DMS153 treated with DMSO at 0.1 percent for 48 hours (cell line): Measurements from ENCODE around the gene NCAPG2.

Experiments
- DNase-seq: peaks from one replicate; lab custom pipeline; 2025; ENCODE audit not compliant: unreplicated experiment; lab: John Stamatoyannopoulos, UW

Gene NCAPG2

GRCh38 chr7:158735935-158736334 is 31.3 kb upstream of the NCAPG2 start:
- DNase-seq: no peak

DNA sequence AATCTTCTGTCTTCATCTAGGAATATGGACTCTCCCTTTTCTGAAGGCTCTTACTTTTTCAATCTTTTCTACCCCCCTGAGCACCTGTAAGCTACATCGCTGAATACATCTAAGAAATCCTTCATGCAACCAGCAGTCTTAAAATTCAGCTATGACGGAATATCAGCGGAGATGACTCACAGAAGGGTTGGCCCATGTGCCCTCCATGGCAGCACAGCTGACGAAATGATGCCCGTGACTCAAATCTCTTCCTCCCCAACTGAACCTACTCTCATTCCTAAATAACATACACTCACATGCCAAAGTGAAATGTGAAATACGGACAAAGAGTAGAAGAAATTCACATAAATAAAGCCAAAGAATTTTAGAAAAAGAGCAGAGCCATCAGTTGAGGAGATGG is 30.3 kb upstream of the NCAPG2 start:
- DNase-seq: no peak

DNA sequence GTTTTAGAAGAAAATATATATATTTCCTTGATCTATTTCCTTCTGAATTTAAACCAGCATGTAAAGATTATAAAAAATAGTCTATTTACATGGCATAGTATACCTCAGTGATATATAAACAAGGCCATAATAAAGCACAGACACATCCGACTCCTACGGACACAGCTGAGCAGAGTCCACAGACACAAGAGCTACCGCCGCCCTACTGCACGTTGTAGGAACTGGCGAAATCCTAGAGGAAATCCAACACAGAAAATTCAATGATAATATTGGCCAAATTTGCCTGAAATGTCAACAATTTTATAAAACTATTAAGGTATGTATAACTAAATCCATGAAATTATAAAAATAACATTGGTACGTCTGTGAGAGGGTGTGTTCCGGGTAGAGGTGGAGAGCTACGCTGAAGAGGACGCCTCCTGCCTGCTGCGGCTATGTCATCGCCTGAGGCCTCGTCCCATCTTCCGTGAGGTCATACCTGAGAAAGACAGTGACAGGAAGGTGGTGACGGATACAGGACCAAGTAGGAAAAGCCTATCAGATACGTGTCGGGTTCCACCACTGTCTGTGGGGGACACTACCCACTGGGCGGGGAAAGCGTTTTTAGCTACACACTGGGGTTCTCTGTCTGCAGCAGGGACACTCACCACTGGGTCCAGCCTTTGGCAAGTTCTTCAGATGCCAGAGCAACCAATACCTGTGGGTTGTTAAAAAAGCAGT is 29.3 kb upstream of the NCAPG2 start:
- DNase-seq: no peak

DNA sequence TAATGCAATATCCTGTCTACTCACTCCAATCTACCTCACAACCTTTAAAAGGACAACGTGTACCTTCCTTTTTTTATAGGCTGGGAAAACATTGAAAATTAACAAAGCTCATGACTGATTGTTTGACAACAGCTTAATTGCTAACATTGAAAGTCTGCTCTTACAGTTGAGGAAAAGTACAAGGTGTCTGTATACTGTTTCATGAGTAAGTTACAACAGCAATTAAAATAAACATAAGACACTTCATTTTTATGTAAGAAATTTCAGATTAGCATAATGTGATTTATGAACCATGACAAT is 28.6 kb upstream of the NCAPG2 start:
- DNase-seq: no peak

GRCh38 chr7:158732494-158733219 is 28.1 kb upstream of the NCAPG2 start:
- no peak for DNase-seq

DNA sequence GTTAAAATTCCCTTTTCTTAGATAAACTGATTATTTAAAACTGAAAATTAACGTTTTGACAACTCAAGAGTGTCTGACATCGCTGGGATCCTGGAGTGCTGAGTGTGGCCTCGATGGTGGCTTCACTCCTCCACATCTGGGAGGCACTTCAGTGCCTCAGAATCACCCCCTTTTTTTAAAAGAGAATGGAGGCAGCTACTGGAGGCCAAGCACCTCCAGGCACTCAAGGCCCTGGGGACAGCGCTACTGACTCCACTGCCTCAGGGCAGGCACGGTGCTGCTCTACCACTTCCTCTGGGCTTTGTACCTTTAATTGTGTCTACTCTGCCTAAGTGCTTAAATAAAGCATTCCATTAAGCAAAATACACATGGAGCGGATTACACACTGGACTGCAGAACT is 27.2 kb upstream of the NCAPG2 start:
- no peak for DNase-seq

- DNase-seq: no peak
Observed at GRCh38 chr7:158730383-158731346, 26.1 kb upstream of the NCAPG2 start.

GRCh38 chr7:158729646-158730382 is 25.2 kb upstream of the NCAPG2 start:
- no peak for DNase-seq

DNA sequence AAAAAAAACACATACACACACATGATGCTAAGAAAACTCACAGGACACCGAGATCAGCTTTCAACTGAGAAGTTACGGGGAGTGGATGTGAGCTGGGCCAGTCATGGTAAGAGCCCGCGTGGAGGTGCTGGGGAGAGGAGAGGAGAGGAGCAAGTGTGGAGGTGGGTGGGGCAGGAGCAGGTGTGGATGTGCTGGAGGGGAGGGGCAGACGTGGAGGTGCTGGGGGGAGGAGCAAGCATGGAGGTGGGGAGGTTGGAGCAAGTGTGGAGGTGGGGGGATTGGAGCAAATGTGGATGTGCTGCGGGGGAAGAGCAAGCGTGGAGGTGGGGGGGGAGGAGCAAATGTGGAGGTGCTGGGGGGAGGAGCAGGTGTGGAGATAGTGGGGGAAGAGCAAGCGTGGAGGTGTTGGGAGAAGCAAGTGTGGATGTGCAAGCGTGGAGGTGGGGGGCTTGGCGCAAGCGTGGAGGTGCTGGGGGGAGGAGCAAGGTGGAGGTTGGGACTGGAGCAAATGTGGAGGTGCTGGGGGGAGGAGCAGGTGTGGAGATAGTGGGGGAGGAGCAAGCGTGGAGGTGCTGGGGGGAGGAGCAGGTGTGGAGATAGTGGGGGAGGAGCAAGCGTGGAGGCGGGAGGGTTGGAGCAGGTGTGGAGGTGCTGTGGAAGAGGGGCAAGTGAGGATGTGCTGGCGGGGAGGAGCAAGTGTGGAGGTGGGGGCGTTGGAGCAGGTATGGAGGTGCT is 24.5 kb upstream of the NCAPG2 start:
- no peak for DNase-seq

- no peak for DNase-seq
Observed at GRCh38 chr7:158727690-158728089, 23.1 kb upstream of the NCAPG2 start.

GRCh38 chr7:158726277-158726807 is 21.7 kb upstream of the NCAPG2 start:
- no peak for DNase-seq

DNA sequence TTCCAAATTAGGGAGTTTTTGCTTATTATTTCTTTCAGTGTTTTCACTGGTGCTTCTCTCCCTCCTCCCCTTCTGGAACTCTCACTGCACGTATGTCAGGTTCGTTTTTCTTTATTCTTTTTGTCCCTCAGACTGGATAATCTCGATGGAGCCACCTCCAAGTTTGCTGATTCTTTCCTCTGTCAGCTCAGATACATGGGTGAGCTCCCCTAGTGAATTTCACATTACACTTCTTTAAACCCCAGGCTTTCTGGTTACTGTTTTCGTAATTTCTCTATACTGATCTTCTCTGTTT is 20.8 kb upstream of the NCAPG2 start:
- DNase-seq: no peak

GRCh38 chr7:158724658-158725505 is 20.3 kb upstream of the NCAPG2 start:
- DNase-seq: no peak

- DNase-seq: no peak
Observed at GRCh38 chr7:158723714-158724385, 19.2 kb upstream of the NCAPG2 start.

- DNase-seq: no peak
Observed at GRCh38 chr7:158723266-158723665, 18.7 kb upstream of the NCAPG2 start.

GRCh38 chr7:158722574-158723237 is 18.1 kb upstream of the NCAPG2 start:
- no peak for DNase-seq

GRCh38 chr7:158720112-158720511 is 15.5 kb upstream of the NCAPG2 start:
- no peak for DNase-seq

DNA sequence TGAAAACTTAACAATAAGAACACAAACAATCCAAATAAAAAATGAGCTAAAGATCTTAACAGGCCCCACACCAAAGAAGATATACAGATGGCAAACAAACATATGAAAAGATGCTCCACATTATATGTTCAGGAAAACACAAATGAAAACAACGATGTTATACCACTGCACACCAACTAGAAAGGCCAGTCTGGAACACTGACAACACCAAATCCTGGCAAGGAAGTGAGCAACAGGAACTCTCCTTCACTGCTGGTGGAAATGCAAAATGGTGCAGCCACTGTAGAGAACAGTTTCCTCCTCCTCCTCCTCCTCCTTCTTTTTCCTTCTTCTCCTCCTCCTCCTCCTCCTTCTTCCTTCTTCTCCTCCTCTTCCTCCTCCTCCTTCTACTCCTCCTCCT is 12.2 kb upstream of the NCAPG2 start:
- no peak for DNase-seq
